ENCODE data around the gene RAPH1.

- TF ChIP-seq CTCF (IDR thresholded peaks at IDR 0.05), result no peak
- TF ChIP-seq ZFX (IDR thresholded peaks at IDR 0.05; ENCODE audit: borderline replicate concordance), result no peak
Observed at GRCh38 chr2:203490391-203490790, 44.7 kb downstream of the RAPH1 start.

All from 22Rv1 (cell line).